ENCODE results near the gene NOP9.

The NOP9 gene

GRCh38 chr14:24338843-24339242, 39.2 kb downstream of the NOP9 start:
- H3K9ac ChIP-seq (ENCODE audit: low read depth, low read length) = no peak overlapping the region
- no peak for ATAC-seq (ENCODE audit: insufficient read depth, low read depth)

DNA sequence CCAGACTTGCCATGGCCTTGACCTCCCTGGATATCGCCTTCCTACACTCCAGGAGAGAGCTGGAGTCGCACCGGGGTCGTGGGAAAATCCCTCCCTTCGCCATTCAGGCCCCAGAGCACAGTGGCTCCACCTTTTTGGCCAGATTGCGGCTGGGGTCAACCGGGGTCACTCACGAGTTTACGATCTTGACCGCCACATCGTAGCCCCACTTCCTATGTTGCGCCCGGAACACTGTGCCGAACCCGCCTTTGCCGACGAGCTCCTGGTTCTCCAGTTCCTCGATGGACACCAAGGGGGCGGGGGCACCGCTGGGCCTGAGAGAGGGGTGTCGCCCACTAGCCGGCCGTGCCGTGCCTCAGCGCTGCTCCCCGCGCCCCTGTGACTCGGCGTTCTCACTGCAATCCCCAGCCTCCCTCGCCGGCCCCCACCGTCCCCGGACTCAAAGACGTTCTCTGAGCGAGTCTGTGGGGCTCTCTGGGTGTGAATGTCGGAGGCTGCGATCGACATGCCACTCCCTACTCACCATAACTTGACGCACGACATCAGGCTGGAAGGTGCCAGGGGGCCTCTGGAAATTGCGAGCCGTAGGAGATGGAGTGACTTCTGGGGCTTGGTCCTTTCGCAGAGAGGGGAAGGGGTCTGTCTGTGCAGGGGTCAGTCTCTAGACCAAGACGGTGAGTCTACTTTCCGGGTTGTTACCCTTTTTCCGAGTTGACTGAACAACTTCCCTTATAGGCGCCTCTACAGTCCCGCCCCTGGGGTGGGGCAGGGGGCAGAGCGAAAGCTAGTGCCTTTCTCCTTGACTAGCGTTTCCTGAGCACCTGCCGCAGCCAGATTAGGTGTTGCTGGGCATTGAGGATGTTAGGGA, 39.9 kb downstream of the NOP9 start, which contains the start of gene RIPK3:
RIPK3 (minus strand) TSS at position 708 of the 868 bp plus-strand sequence; CDS start at position 543, 165 bp downstream.
- no peak for DNase-seq
- Histone ChIP-seq H3K79me2 (ENCODE audit: insufficient read depth, low read length) (no peaks in the 10 kb centered on the region), H3K9me3 (ENCODE audit: insufficient read depth, low read length, severe bottlenecking) (no peaks in the 10 kb centered on the region), H3K36me3 (ENCODE audit: insufficient read depth, low read length) (no peaks in the 10 kb centered on the region), H3K9ac (ENCODE audit: low read depth, low read length) (no peak within 1 kb of the TSS), H3K4me2 (ENCODE audit: insufficient read depth, low read length) (no peak within 1 kb of the TSS), H4K20me1 (ENCODE audit: insufficient read depth, low read length) (0 out of 2 replicates have a peak, but pooled peaks cover 3% of the 10 kb centered on the region), H3K4me3 (ENCODE audit: low read depth in 1 of 2, low read length in 2 of 2) (no peak within 1 kb of the TSS), H3K27ac (ENCODE audit: low read length) (no peak within 1 kb of the TSS), H2AFZ (ENCODE audit: low read depth, low read length) (no peak within 1 kb of the TSS), H3K4me1 (ENCODE audit: insufficient read depth, low read length) (no peaks in the 10 kb centered on the region), H3K27me3 (ENCODE audit: insufficient read depth, low read length, poor library complexity) (peaks cover 21% of the 10 kb centered on the region)
- ATAC-seq (ENCODE audit: insufficient read depth, low read depth) = no peak
- TF ChIP-seq, protein P1, sequence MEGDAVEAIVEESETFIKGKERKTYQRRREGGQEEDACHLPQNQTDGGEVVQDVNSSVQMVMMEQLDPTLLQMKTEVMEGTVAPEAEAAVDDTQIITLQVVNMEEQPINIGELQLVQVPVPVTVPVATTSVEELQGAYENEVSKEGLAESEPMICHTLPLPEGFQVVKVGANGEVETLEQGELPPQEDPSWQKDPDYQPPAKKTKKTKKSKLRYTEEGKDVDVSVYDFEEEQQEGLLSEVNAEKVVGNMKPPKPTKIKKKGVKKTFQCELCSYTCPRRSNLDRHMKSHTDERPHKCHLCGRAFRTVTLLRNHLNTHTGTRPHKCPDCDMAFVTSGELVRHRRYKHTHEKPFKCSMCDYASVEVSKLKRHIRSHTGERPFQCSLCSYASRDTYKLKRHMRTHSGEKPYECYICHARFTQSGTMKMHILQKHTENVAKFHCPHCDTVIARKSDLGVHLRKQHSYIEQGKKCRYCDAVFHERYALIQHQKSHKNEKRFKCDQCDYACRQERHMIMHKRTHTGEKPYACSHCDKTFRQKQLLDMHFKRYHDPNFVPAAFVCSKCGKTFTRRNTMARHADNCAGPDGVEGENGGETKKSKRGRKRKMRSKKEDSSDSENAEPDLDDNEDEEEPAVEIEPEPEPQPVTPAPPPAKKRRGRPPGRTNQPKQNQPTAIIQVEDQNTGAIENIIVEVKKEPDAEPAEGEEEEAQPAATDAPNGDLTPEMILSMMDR (IDR thresholded peaks at IDR 0.05; ENCODE audit: borderline replicate concordance, extremely low read depth, low read length, poor library complexity, severe bottlenecking) = no peak
- no peak for TF ChIP-seq EZH2 (IDR thresholded peaks at IDR 0.05; ENCODE audit: borderline replicate concordance, low read depth, low read length, severe bottlenecking)

More at GRCh38 chr14:24338843-24339242, 39.2 kb downstream of the NOP9 start:
- peaks cover 21% of the 10 kb centered on the region for H3K27me3 ChIP-seq (ENCODE audit: insufficient read depth, low read length, poor library complexity)
- H2AFZ ChIP-seq (ENCODE audit: low read depth, low read length) = no peak overlapping the region
- H3K9me3 ChIP-seq (ENCODE audit: insufficient read depth, low read length, severe bottlenecking) = no peaks in the 10 kb centered on the region
- no peaks in the 10 kb centered on the region for H3K36me3 ChIP-seq (ENCODE audit: insufficient read depth, low read length)
- TF ChIP-seq, protein P1 (IDR thresholded peaks at IDR 0.05; ENCODE audit: borderline replicate concordance, extremely low read depth, low read length, poor library complexity, severe bottlenecking) = no peak
- TF ChIP-seq EZH2 (IDR thresholded peaks at IDR 0.05; ENCODE audit: borderline replicate concordance, low read depth, low read length, severe bottlenecking) = no peak
- H3K4me2 ChIP-seq (ENCODE audit: insufficient read depth, low read length) = no peak overlapping the region
- no peak overlapping the region for H3K27ac ChIP-seq (ENCODE audit: low read length)
- 0 out of 2 replicates have a peak, but pooled peaks cover 3% of the 10 kb centered on the region for H4K20me1 ChIP-seq (ENCODE audit: insufficient read depth, low read length)
- H3K4me1 ChIP-seq (ENCODE audit: insufficient read depth, low read length) = peaks cover 3% of the 10 kb centered on the region
- H3K4me3 ChIP-seq (ENCODE audit: low read depth in 1 of 2, low read length in 2 of 2) = no peak overlapping the region
- DNase-seq = no peak
- H3K79me2 ChIP-seq (ENCODE audit: insufficient read depth, low read length) = no peaks in the 10 kb centered on the region

DNA sequence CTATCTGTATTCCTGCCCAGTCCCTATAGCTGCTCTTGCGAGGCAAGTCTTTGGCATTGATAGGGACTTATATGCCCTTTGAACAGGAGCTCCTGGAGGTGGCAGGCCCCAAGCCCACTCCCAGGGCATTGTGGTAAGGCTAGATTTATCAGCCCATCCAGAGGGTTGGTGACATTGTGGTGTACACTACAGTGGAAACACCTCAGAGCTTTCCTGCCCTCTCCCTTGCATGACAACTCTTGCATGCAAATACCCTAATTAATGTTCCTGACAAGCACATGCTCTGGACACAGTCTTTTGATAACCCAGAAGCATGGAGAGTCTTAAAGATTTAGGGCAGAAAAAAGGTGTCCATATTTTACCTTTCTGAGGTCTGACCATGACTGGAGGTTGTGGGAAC, 41.0 kb downstream of the NOP9 start:
- ATAC-seq (ENCODE audit: insufficient read depth, low read depth) (no peak), DNase-seq (no peak)
- no peak overlapping the region for H3K9ac ChIP-seq (ENCODE audit: low read depth, low read length)
- no peaks in the 10 kb centered on the region for H3K4me1 ChIP-seq (ENCODE audit: insufficient read depth, low read length)
- H3K27me3 ChIP-seq (ENCODE audit: insufficient read depth, low read length, poor library complexity) = peaks cover 21% of the 10 kb centered on the region
- no peaks in the 10 kb centered on the region for H3K79me2 ChIP-seq (ENCODE audit: insufficient read depth, low read length)
- H2AFZ ChIP-seq (ENCODE audit: low read depth, low read length) = no peak overlapping the region
- H3K9me3 ChIP-seq (ENCODE audit: insufficient read depth, low read length, severe bottlenecking) = no peaks in the 10 kb centered on the region
- H3K27ac ChIP-seq (ENCODE audit: low read length) = no peak overlapping the region
- no peak overlapping the region for H3K4me2 ChIP-seq (ENCODE audit: insufficient read depth, low read length)
- H4K20me1 ChIP-seq (ENCODE audit: insufficient read depth, low read length) = no peaks in the 10 kb centered on the region
- no peaks in the 10 kb centered on the region for H3K36me3 ChIP-seq (ENCODE audit: insufficient read depth, low read length)
- H3K4me3 ChIP-seq (ENCODE audit: low read depth in 1 of 2, low read length in 2 of 2) = no peak overlapping the region
- no peak for TF ChIP-seq EZH2 (IDR thresholded peaks at IDR 0.05; ENCODE audit: borderline replicate concordance, low read depth, low read length, severe bottlenecking)
- TF ChIP-seq, protein P1 (IDR thresholded peaks at IDR 0.05; ENCODE audit: borderline replicate concordance, extremely low read depth, low read length, poor library complexity, severe bottlenecking) = no peak
